ENCODE measurements around the gene LAGE3. TPM values are rescaled to one million over a fixed set of nuclear protein-coding genes. Genes with fewer than 3 reads are reported as not detected.

LAGE3 gene
- total and polyA plus RNA-seq, 2 of the 8 experiments (the other 6 are each of a cell fraction or from before 2014, with no cell fraction given), result 44.5 to 102 TPM

DNA sequence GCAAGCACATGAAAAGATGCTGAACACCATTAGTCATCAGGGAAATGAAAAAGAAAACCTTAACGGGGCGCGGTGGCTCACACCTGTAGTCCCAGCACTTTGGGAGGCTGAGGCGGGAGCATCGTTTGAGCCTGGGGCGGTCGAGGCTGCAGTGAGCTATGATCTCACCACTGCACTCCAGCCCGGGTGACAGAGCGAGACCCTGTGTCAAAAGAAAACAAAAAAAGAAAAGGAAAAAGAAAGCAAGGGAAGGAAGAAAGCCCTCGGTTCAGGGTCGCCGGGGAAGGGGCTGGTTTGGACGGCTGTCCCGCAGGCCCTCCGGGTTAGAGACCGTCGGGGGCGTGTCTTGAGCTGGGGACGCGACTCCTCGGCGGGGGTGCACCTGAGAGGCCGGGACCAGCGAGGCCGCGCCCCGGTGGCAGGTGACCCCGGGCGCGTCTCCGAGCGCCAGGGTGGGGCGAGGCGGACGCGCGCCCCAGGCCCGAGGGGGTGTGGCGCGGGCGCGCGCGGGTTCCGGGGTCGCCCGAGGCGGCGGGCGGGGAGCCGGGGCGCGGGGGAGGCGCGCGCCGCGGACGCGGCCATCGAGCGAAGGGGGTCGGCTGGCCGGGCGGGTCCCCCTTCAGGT, 21.5 kb downstream of the LAGE3 start:
- no peaks in the 10 kb centered on the region for H3K79me1 ChIP-seq (ENCODE audit: low read depth, low read length)
- no peak overlapping the region for H2AK5ac ChIP-seq (ENCODE audit: low read depth, low read length)
- no peak overlapping the region for H4K5ac ChIP-seq (ENCODE audit: insufficient read length, low read depth, low read length)
- no peaks in the 10 kb centered on the region for H3K79me2 ChIP-seq (ENCODE audit: control insufficient read depth in 1 of 2, insufficient read depth in 2 of 2, low read length in 2 of 2)
- peaks cover 0 to 2% (median 0%) of the 10 kb centered on the region in 4 experiments; a peak in 2 of 7 replicates for H3K4me1 ChIP-seq (replicated peaks in 1 of 4; ENCODE audit: control insufficient read depth in 3 of 4, insufficient read depth in 4 of 4, low read length in 3 of 4)
- no peak overlapping the region for H3K14ac ChIP-seq (ENCODE audit: insufficient read length)
- H2BK15ac ChIP-seq (ENCODE audit: low read length), result no peak overlapping the region
- H3K4ac ChIP-seq (replicated peaks; ENCODE audit: insufficient read length, low read depth, low read length), result no peak overlapping the region
- no peak overlapping the region for H2BK5ac ChIP-seq (ENCODE audit: low read depth, low read length)
- ChIA-PET POLR2A (ENCODE audit: partially characterized antibody) (interaction anchor here (0.7 to 2.8 kb wide), 6 partner anchors 8 to 82 kb away, joined by 3 to 14 read pairs (median 4); no protein-coding TSS in a partner anchor), CTCF (ENCODE audit: partially characterized antibody) (interaction anchor here (2.3 kb wide), 1 partner anchor 15 kb away, joined by 11 read pairs; no protein-coding TSS in a partner anchor)
- H3K23ac ChIP-seq (ENCODE audit: insufficient read length), result no peak overlapping the region
- H4K8ac ChIP-seq (ENCODE audit: extremely low read depth, insufficient read depth, low read length), result peak overlapping the region; percentile 79; the same call in 1 of the 2 replicates
- H4K91ac ChIP-seq (replicated peaks; ENCODE audit: insufficient read length, low read length), result no peak overlapping the region
- peak overlapping the region; percentile 21 to 71 (median 46); a peak in 6 of 8 replicates for H3K4me3 ChIP-seq (ENCODE audit: extremely low read depth in 1 of 4, insufficient read depth in 2 of 4, low read depth in 3 of 4, low read length in 4 of 4)
- no peak overlapping the region for H3K18ac ChIP-seq (ENCODE audit: extremely low read depth, low read length)
- H3K9ac ChIP-seq (replicated peaks in 1 of 4; ENCODE audit: extremely low read depth in 1 of 4, low read depth in 3 of 4, low read length in 3 of 4), result peak overlapping the region in 2 of 4 experiments; percentile 37 to 69; a peak in 4 of 7 replicates
- no peak overlapping the region for H3K56ac ChIP-seq (replicated peaks; ENCODE audit: insufficient read length, low read depth, low read length)
- H2AFZ ChIP-seq (ENCODE audit: low read length), result no peak overlapping the region
- no peak overlapping the region for H2BK120ac ChIP-seq (replicated peaks; ENCODE audit: low read depth, low read length)
- FAIRE-seq (no peak), DNase-seq (ENCODE audit: low read depth in 1 of 2, low spot score in 2 of 2) (peak in 1 of 2 experiments; percentile 65)
- H3K36me3 ChIP-seq (ENCODE audit: control insufficient read depth in 2 of 4, insufficient read depth in 4 of 4, low read length in 3 of 4), result no peaks in the 10 kb centered on the region; a peak in 3 of 8 replicates
- H3K27ac ChIP-seq (ENCODE audit: low read depth, low read length), result no peak overlapping the region
- 9% methylated on average over 25 of the region's 65 CpGs; no CpG with 5 or more reads in 1 of the 2 experiments for WGBS, 2 experiments (ENCODE audit: extremely low coverage in 1 of 2, insufficient coverage in 1 of 2, insufficient read length in 1 of 2, insufficient replicate concordance in 2 of 2, low coverage in 1 of 2, low lambda C conversion rate in 2 of 2, missing lambda C conversion rate in 1 of 2)
- peak overlapping the region; percentile 33 to 71; a peak in 3 of 4 replicates for H3K4me2 ChIP-seq (ENCODE audit: insufficient read depth in 1 of 2, low read depth in 2 of 2, low read length in 2 of 2)
- no peaks in the 10 kb centered on the region for H4K20me1 ChIP-seq (replicated peaks in 1 of 2; ENCODE audit: control insufficient read depth in 1 of 2, insufficient read depth in 2 of 2, low read length in 2 of 2)
- no peak overlapping the region for H2BK20ac ChIP-seq (ENCODE audit: low read length)
- no peaks in the 10 kb centered on the region; the same call in 1 of the 2 replicates for H3K23me2 ChIP-seq (ENCODE audit: low read depth, low read length)
- H2BK12ac ChIP-seq (ENCODE audit: low read depth, low read length), result no peak overlapping the region
- H3K27me3 ChIP-seq (replicated peaks in 1 of 4; ENCODE audit: control insufficient read depth in 3 of 4, extremely low read depth in 1 of 4, insufficient read depth in 3 of 4, low read length in 3 of 4), result peaks cover 0 to 3% (median 0%) of the 10 kb centered on the region in 4 experiments; a peak in 1 of 7 replicates
- H3K9me3 ChIP-seq (ENCODE audit: insufficient read depth in 2 of 2, low read depth in 1 of 2, low read length in 1 of 2), result no peaks in the 10 kb centered on the region
- TF ChIP-seq, protein P1, sequence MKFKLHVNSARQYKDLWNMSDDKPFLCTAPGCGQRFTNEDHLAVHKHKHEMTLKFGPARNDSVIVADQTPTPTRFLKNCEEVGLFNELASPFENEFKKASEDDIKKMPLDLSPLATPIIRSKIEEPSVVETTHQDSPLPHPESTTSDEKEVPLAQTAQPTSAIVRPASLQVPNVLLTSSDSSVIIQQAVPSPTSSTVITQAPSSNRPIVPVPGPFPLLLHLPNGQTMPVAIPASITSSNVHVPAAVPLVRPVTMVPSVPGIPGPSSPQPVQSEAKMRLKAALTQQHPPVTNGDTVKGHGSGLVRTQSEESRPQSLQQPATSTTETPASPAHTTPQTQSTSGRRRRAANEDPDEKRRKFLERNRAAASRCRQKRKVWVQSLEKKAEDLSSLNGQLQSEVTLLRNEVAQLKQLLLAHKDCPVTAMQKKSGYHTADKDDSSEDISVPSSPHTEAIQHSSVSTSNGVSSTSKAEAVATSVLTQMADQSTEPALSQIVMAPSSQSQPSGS (IDR thresholded peaks at IDR 0.05; ENCODE audit: low read length), result no peak
- TF ChIP-seq CBX5 (IDR thresholded peaks at IDR 0.05; ENCODE audit: low read depth, low read length), result no peak
- no peak for TF ChIP-seq EZH2 (IDR thresholded peaks at IDR 0.05; ENCODE audit: low read depth, low read length, severe bottlenecking)
- TF ChIP-seq HDAC6 (IDR thresholded peaks at IDR 0.05; ENCODE audit: low read depth, low read length), result no peak
